Hepatocyte (in vitro differentiated cells): ENCODE data around the gene NEUROD6. TPM values are rescaled to one million over a fixed set of nuclear protein-coding genes. Genes with fewer than 3 reads are reported as not detected.

Source experiments
- DNase-seq: peaks from one replicate; pipeline ENCODE4 v3.0.0-alpha.2; 2016; ENCODE audit warnings: low spot score
- H2AFZ ChIP-seq: fragments of 200-600 bp; sonication (generic); 2 replicates; pipeline ENCODE4 v1.6.0; 2016; ENCODE audit warnings: antibody characterized with exemption, mild to moderate bottlenecking
- H3K27ac ChIP-seq: fragments of 200-600 bp; sonication (generic); 2 replicates; pipeline ENCODE4 v1.5.1; 2016; ENCODE audit warnings: mild to moderate bottlenecking
- H3K27me3 ChIP-seq: fragments of 200-600 bp; sonication (generic); 2 replicates; pipeline ENCODE4 v1.6.1; 2016
- H3K36me3 ChIP-seq: fragments of 200-600 bp; sonication (generic); replicated peaks from 2 replicates; pipeline ENCODE4 v1.5.1; 2016; ENCODE audit warnings: low read depth; ENCODE audit not compliant: insufficient read depth
- H3K4me1 ChIP-seq: fragments of 200-600 bp; sonication (generic); 2 replicates; pipeline ENCODE4 v1.5.1; 2016; ENCODE audit warnings: mild to moderate bottlenecking, moderate library complexity; ENCODE audit not compliant: insufficient read depth
- H3K4me2 ChIP-seq: fragments of 200-600 bp; sonication (generic); 2 replicates; pipeline ENCODE4 v1.6.0; 2016
- H3K4me3 ChIP-seq: fragments of 200-600 bp; sonication (generic); 2 replicates; pipeline ENCODE4 v1.5.1; 2016; ENCODE audit warnings: mild to moderate bottlenecking
- H3K79me2 ChIP-seq: fragments of 200-600 bp; sonication (generic); 2 replicates; pipeline ENCODE4 v1.6.0; 2017; ENCODE audit warnings: mild to moderate bottlenecking
- H3K9me2 ChIP-seq: fragments of 200-600 bp; sonication (generic); replicated peaks from 2 replicates; pipeline ENCODE4 v1.6.0; 2017; ENCODE audit warnings: mild to moderate bottlenecking; ENCODE audit not compliant: insufficient read depth
- H3K9me3 ChIP-seq: fragments of 200-600 bp; sonication (generic); 2 replicates; pipeline ENCODE4 v1.5.1; 2016; ENCODE audit warnings: low read depth, mild to moderate bottlenecking
- H4K20me1 ChIP-seq: fragments of 200-600 bp; sonication (generic); 2 replicates; pipeline ENCODE4 v1.6.0; 2016; ENCODE audit warnings: mild to moderate bottlenecking; ENCODE audit not compliant: insufficient read depth, poor library complexity, severe bottlenecking
- CTCF ChIP-seq: fragments of 200-600 bp; sonication (generic); IDR thresholded peaks from 2 replicates; pipeline ENCODE4 v1.5.1; 2016; ENCODE audit warnings: antibody characterized with exemption, mild to moderate bottlenecking; ENCODE audit not compliant: poor library complexity
- EZH2 ChIP-seq: fragments of 200-600 bp; sonication (generic); IDR thresholded peaks from 2 replicates; pipeline ENCODE4 v1.6.1; 2016; ENCODE audit warnings: antibody characterized with exemption, mild to moderate bottlenecking, borderline replicate concordance
- EZH2phosphoT487 ChIP-seq: fragments of 200-600 bp; sonication (generic); IDR thresholded peaks from one replicate; pipeline ENCODE4 v1.6.1; 2018; ENCODE audit warnings: antibody characterized with exemption, mild to moderate bottlenecking, low read depth, moderate library complexity; ENCODE audit not compliant: unreplicated experiment, severe bottlenecking
- WGBS: methylation state at CpG from one replicate; pipeline ENCODE4 v1.1.6; 2016; ENCODE audit warnings: low lambda C conversion rate; ENCODE audit errors: missing lambda C conversion rate; 5-methylcytosine and 5-hydroxymethylcytosine counted together
- polyA plus RNA-seq: library from polyadenylated mRNA; unstranded; fragments of >200 nt; fragmentation: Nextera tagmentation; extraction: Ambion mirVana; gene quantifications from 2 replicates; pipeline ENCODE4 v1.2.1, GENCODE V29; 2016
- total RNA-seq: library from RNA; depleted of rRNA; stranded (reverse); fragments of >200 nt; gene quantifications from 2 replicates; pipeline ENCODE4 v1.2.3, GENCODE V29; 2014

The NEUROD6 gene
- total and polyA plus RNA-seq, 2 experiments from 2014 or later: not detected

- Histone ChIP-seq H2AFZ (no peak overlapping the region), H3K4me1 (no peaks in the 10 kb centered on the region), H3K9me2 (no peaks in the 10 kb centered on the region), H3K79me2 (no peaks in the 10 kb centered on the region), H3K4me3 (no peak overlapping the region), H3K27ac (no peak overlapping the region), H3K27me3 (peaks cover 50% of the 10 kb centered on the region), H4K20me1 (no peaks in the 10 kb centered on the region), H3K36me3 (no peaks in the 10 kb centered on the region), H3K9me3 (no peaks in the 10 kb centered on the region), H3K4me2 (no peak overlapping the region)
- TF ChIP-seq CTCF (no peak), EZH2 (no peak), EZH2phosphoT487 (no peak)
- 93% methylated on average over 14 of the region's 14 CpGs for WGBS
- DNase-seq: no peak
These were observed 1.8 kb downstream of the NEUROD6 start for GRCh38 chr7:31338706-31339105.

GRCh38 chr7:31337002-31337565, 3.4 kb downstream of the NEUROD6 start:
- no peaks in the 10 kb centered on the region for H3K79me2 ChIP-seq
- no peaks in the 10 kb centered on the region for H3K9me3 ChIP-seq
- no peak overlapping the region for H2AFZ ChIP-seq
- peak overlapping the region; percentile 84 for H3K4me2 ChIP-seq
- TF ChIP-seq EZH2phosphoT487 (no peak), EZH2 (peak; percentile 33)
- no peaks in the 10 kb centered on the region for H3K4me1 ChIP-seq
- no peaks in the 10 kb centered on the region for H3K9me2 ChIP-seq
- no peak overlapping the region for H3K4me3 ChIP-seq
- no peak overlapping the region for H3K27ac ChIP-seq
- DNase-seq: no peak
- H4K20me1 ChIP-seq: no peaks in the 10 kb centered on the region
- peaks cover 50% of the 10 kb centered on the region for H3K27me3 ChIP-seq
- H3K36me3 ChIP-seq: no peaks in the 10 kb centered on the region
- WGBS: 78% methylated on average over 9 of the region's 9 CpGs

- WGBS: 16% methylated on average over 36 of the region's 71 CpGs
- Histone ChIP-seq H4K20me1 (no peaks in the 10 kb centered on the region), H3K4me2 (peak overlapping the region; percentile 84), H3K79me2 (no peaks in the 10 kb centered on the region), H3K9me3 (no peaks in the 10 kb centered on the region), H3K36me3 (no peaks in the 10 kb centered on the region), H3K4me3 (no peak overlapping the region), H3K4me1 (no peaks in the 10 kb centered on the region), H3K27me3 (peaks cover 50% of the 10 kb centered on the region), H3K9me2 (no peaks in the 10 kb centered on the region), H2AFZ (peak overlapping the region; percentile 69), H3K27ac (no peak overlapping the region)
- DNase-seq: peak; percentile 21
- TF ChIP-seq CTCF (peak; percentile 22), EZH2phosphoT487 (peak; percentile 34), EZH2 (peak; percentile 79)
These were observed 4.1 kb downstream of the NEUROD6 start for GRCh38 chr7:31336202-31337001.

GRCh38 chr7:31335884-31336201, 4.7 kb downstream of the NEUROD6 start:
- no peak for TF ChIP-seq EZH2
- no peak for TF ChIP-seq EZH2phosphoT487
- no peak for TF ChIP-seq CTCF
- DNase-seq: no peak
- Histone ChIP-seq H3K27ac (no peak overlapping the region), H3K36me3 (no peaks in the 10 kb centered on the region), H3K4me2 (peak overlapping the region; percentile 84), H3K4me1 (no peaks in the 10 kb centered on the region), H3K27me3 (peaks cover 49% of the 10 kb centered on the region), H2AFZ (peak overlapping the region; percentile 69), H3K9me2 (no peaks in the 10 kb centered on the region), H4K20me1 (no peaks in the 10 kb centered on the region), H3K4me3 (no peak overlapping the region), H3K79me2 (no peaks in the 10 kb centered on the region), H3K9me3 (no peaks in the 10 kb centered on the region)
- WGBS: 34% methylated on average over 12 of the region's 12 CpGs
